Esophagus mucosa (tissue), 1 donor: ENCODE measurements around the gene SPEG. TPM values are rescaled to one million over a fixed set of nuclear protein-coding genes. Genes with fewer than 3 reads are reported as not detected.

Experiments used
- ATAC-seq: fragments of 200-7000 bp; cut with Tn5 transposase; one replicate; pipeline ENCODE4 v1.9.1; 2020
- total RNA-seq: library from RNA; stranded (reverse); gene quantifications from one replicate; pipeline ENCODE4 v1.2.4, GENCODE V29; 2023
- donor health status: DM: yes; HTN: yes; CAD: no.

Gene SPEG
- total RNA-seq, 1 donor from 2014 or later = 3.8 TPM

DNA sequence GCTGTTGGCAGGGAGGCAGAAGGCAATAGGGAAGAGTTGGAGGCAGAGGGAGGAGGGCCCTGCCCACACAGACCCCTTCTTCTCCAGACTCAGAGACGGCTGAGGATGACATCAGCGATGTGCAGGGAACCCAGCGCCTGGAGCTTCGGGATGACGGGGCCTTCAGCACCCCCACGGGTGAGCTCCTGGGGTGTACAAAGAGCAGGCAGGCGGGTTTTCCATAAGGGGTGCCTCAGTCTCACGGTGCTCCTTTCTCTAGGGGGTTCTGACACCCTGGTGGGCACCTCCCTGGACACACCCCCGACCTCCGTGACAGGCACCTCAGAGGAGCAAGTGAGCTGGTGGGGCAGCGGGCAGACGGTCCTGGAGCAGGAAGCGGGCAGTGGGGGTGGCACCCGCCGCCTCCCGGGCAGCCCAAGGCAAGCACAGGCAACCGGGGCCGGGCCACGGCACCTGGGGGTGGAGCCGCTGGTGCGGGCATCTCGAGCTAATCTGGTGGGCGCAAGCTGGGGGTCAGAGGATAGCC, 10.0 kb downstream of the SPEG start:
- no peak for ATAC-seq

DNA sequence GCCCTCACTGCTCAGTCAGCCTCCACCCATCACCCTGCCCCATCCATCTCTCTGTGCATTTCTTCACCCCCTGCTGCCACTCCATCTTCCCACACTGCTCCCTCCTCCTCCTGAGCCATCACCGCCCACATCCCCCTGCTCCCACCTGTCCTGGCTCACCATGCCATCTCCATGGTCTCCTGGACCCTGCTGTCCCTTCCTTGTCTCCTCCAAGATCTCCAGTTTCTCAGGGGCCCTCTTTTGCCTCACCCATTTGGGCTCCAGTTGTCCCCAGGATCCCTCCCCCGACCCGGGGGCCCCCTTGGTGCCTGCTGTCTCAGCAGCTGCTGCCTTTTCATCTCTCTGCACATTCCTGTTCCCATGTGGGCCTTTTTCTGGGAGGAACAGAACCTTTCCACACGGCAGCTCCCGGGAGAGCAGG, 10.6 kb downstream of the SPEG start:
- ATAC-seq = no peak

DNA sequence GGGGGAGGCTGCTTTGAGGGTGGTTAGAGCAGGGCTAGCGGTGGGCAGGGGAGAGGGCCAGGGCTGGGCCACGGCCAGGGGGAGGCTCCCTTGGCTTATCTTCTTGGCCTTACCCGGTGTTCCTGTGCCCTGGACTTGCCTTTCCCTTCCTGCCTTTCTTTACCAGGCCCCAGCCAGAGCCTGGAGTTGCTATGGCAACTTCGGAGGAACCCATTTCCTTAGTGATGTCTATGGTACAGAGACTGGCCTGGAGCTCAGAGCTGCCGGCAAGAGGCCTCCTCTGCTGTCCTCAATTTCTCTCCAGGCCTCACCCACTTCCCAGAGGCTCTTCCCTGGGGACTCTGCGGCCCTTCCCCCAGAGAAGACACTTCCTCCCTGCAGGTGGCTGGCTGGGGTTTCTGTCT, 11.5 kb downstream of the SPEG start:
- no peak for ATAC-seq

- ATAC-seq = no peak
These were observed 12.0 kb downstream of the SPEG start for GRCh38 chr2:219446689-219447088.

- no peak for ATAC-seq
These were observed 12.8 kb downstream of the SPEG start for GRCh38 chr2:219447242-219448098.

DNA sequence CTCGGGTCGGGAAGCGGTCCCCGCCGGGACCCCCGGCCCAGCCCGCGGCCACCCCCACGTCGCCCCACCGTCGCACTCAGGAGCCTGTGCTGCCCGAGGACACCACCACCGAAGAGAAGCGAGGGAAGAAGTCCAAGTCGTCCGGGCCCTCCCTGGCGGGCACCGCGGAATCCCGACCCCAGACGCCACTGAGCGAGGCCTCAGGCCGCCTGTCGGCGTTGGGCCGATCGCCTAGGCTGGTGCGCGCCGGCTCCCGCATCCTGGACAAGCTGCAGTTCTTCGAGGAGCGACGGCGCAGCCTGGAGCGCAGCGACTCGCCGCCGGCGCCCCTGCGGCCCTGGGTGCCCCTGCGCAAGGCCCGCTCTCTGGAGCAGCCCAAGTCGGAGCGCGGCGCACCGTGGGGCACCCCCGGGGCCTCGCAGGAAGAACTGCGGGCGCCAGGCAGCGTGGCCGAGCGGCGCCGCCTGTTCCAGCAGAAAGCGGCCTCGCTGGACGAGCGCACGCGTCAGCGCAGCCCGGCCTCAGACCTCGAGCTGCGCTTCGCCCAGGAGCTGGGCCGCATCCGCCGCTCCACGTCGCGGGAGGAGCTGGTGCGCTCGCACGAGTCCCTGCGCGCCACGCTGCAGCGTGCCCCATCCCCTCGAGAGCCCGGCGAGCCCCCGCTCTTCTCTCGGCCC, 13.6 kb downstream of the SPEG start:
- no peak for ATAC-seq

DNA sequence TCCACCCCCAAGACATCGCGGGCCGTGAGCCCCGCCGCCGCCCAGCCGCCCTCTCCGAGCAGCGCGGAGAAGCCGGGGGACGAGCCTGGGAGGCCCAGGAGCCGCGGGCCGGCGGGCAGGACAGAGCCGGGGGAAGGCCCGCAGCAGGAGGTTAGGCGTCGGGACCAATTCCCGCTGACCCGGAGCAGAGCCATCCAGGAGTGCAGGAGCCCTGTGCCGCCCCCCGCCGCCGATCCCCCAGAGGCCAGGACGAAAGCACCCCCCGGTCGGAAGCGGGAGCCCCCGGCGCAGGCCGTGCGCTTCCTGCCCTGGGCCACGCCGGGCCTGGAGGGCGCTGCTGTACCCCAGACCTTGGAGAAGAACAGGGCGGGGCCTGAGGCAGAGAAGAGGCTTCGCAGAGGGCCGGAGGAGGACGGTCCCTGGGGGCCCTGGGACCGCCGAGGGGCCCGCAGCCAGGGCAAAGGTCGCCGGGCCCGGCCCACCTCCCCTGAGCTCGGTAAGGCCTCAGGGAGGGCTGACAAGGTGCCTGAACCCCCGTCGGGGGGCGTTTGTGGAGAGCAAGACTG, 14.2 kb downstream of the SPEG start:
- ATAC-seq = no peak

DNA sequence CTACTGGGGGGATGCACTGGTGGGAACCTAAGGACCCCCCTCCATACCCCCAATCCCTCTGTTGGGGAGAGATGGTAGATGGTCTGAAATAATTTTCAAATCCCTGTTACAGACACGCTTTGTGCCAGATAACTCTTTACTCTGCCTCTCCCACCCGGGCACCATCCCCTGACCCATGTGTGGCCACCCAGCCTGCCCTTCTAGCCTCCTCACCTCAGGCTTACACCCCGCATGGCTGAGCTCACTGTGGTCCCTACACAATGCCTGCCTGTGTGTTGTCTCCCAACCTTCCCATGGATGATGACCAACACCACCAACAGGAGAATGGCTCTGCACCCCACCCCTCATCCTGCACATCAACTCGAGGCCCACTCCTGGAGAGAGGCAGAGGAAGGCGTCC, 15.0 kb downstream of the SPEG start:
- ATAC-seq = no peak

GRCh38 chr2:219451661-219452360, 17.2 kb downstream of the SPEG start:
- ATAC-seq = no peak

GRCh38 chr2:219452361-219453317, 18.0 kb downstream of the SPEG start:
- peak; percentile 75 for ATAC-seq

DNA sequence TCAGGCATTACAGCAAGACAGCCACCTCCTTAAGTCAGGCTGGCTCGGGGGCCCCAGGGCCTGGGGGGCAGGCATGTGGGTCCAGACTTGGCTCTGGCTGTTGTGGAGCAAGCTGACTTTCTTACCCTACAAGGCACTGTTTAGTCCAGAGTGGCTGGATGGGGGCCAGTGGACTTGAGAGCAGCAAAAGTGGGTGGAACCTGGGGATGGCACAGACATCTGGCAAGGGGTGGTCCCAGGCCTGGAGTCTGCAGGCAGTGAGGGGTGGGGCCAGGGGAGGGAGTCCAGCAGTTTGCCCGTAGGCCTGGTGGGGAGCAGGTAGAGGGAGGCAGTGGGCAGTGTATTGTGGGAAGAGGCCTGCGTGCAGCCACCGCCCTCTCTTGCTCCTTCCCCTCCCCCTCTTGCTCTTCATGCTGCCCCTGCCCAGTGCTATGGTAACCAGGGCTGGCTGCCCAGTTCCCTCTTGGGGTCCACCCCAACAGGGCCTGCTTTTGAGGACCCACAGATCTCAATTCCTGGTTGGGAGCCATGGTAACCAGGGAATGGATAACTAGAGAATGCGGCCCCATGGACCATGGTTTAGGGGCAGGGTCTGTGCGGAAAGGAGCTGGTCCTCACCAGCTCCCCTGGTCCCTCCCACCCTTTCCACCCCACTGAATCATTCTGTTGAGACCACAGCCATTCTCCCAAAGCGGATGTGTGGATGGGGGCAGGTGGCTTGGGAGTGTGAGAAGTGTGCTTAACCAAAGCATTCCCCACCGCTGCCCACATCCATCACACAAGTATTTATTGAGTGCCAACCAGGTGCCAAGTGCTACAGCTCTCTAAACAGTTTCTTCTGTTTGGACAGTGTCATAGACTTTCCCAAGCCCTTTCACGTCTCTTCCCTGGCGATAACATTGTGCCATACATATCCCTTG, 19.3 kb downstream of the SPEG start:
- no peak for ATAC-seq

DNA sequence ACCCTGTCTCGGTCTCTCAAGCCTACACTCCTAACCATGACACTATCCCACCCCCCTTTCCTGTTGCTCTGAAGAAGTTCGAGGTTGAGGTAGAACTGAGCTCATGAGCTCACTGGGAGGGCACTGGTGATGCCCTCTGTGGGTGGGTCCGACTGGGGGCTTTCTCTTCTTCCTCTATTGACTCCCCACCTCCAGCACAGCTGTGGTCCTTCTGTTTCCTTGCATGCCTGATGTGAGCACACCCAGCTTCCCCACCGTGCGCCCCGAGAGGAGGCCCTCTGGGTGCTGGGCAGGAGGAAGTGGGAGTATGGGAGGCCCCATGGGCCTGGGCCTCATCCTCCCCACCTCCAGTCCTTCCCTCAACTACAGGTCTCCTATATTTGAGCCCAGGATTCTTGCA, 20.9 kb downstream of the SPEG start:
- no peak for ATAC-seq

DNA sequence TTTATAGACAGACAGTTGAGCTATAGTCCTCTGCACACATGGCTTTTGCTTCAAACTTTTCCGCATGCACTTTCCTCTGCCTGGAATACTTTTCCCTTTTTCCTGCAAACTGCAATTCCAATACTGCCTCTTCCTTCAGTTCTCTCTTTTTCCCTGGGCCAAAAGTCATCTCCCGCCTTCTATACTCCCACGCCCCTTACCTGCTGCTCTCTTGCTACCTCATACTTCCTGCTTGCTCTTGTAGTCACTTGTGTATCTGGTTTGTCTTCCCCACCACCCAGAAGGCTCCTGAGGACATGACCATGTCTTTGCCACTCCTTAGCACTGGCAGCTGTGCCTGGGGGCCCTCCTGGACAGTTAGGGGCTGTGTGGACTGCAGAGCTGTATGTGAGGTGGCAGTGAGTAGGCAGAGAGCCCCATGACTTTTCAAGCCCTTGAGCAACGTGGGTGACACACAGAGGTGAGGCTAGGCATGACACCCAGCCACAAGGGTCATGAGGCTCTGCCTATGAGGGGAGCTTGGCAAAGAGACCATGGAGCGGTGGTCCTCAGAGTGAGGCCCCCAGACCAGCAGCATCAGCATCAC, 23.2 kb downstream of the SPEG start:
- ATAC-seq = peak; percentile 56

DNA sequence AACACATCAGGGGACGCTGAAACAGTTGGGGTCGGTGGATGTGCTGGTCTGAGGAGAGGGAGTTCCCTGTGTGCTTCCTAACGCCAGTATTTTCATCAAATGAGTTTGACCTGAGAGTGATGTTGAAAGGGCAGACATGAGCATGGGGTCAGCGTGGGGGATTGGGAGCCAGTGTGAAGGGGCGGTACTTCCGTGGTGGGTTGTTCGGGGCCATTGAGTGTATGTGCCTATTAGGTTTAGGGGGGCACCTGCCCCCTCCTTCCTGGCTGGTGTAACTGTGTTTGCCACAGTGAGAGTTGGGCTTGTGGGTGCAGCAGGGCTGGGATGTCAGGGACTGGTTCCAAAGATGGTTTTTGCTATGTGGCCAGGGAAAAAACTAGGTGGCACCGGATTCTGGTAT, 24.4 kb downstream of the SPEG start:
- ATAC-seq = no peak

DNA sequence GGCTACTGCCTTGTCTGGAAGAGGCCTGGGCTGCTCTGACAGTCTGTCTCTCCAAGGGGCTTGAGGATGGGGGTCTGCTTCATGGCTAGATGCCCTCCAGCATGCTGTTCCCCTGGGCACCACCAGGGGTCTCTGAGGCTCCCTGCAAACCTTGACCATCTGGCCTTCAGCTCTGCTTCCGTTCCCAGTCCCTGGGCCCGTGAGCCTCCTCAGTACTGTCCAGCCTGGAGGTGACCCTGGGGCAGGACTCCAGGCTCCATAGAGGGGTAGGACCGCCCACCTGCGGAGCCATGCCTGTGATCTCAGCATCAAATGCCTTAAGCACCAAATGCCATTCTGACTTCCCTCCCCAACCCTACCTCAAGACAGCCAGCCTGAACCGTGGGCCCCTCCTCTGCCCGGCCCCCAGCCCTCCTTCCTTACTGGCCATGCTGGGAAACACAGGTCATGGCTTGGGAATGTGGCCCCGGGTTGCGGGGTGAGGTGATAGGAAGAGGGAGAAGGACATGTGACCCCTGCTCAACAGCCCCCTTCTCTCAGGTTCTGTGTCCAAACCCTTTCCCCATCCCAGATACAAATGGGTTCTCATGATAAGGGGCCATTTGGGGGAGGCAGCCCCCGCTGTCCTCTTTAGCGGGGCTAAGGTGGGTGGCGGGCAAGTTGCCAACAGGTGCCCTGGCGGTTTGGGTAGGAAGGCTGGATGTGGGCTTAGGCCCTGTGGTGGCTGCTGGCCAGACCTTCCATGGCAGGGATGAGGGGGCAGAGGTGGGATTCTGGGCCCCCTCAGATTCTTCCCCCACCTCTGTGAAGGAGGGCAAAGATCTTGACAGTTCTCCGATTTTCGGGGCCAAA, 25.0 kb downstream of the SPEG start:
- ATAC-seq = peak; percentile 33

- no peak for ATAC-seq
These were observed 25.8 kb downstream of the SPEG start for GRCh38 chr2:219460424-219460926.

GRCh38 chr2:219461047-219461514, 26.4 kb downstream of the SPEG start:
- no peak for ATAC-seq

- no peak for ATAC-seq
These were observed 27.0 kb downstream of the SPEG start for GRCh38 chr2:219461669-219462068.

- no peak for ATAC-seq
These were observed 27.7 kb downstream of the SPEG start for GRCh38 chr2:219462349-219462748.
